GM21423 (cell line): ENCODE measurements around the gene SPATA13.

Source experiments
- ATAC-seq: cut with Tn5 transposase; IDR thresholded peaks from one replicate; pipeline ENCODE4 v1.9.1; 2021; ENCODE audit warnings: mild to moderate bottlenecking, moderate library complexity; ENCODE audit not compliant: unreplicated experiment

The SPATA13 gene

GRCh38 chr13:24274452-24275021, 114.0 kb downstream of the SPATA13 start:
- ATAC-seq, result peak; percentile 55

- no peak for ATAC-seq
Observed at GRCh38 chr13:24275041-24275440, 114.5 kb downstream of the SPATA13 start.

DNA sequence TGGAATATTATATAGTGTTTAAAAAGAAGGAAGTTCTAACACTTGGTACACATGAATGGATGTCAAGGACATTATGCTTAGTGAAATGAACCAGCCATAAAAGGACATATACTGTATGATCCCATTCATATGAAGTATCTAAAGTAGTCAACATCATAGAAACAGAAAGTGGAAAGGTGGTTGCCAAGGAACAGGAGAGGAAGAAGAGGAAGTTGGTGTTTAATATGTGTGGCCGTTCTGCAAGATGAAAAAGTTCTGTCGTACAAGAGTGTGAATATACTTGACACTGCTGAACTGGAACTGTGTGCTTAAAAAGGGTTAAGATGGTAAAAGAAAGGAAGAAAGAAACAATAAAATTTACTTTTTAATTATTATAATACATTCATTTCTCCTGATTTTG, 115.8 kb downstream of the SPATA13 start:
- ATAC-seq, result no peak

GRCh38 chr13:24276861-24277260, 116.3 kb downstream of the SPATA13 start:
- no peak for ATAC-seq

DNA sequence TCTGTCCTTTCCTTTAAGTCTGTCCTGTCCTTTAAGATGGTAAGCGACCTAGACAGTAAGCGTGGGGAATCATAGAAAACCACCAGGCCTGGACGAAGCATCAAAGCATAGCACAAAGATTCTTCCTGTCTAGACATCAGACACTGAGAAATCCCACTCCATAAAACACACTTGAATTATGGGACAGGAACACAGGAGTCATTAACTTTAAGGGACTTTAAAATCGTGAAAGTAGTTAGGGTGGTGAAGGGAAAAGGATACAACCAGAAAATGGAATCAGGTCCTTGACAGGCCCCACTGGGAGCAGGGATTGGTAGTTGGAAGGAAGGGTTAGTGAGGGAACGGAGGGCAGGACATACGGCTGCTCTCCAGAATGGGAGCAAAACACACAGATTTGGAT, 117.2 kb downstream of the SPATA13 start:
- no peak for ATAC-seq

DNA sequence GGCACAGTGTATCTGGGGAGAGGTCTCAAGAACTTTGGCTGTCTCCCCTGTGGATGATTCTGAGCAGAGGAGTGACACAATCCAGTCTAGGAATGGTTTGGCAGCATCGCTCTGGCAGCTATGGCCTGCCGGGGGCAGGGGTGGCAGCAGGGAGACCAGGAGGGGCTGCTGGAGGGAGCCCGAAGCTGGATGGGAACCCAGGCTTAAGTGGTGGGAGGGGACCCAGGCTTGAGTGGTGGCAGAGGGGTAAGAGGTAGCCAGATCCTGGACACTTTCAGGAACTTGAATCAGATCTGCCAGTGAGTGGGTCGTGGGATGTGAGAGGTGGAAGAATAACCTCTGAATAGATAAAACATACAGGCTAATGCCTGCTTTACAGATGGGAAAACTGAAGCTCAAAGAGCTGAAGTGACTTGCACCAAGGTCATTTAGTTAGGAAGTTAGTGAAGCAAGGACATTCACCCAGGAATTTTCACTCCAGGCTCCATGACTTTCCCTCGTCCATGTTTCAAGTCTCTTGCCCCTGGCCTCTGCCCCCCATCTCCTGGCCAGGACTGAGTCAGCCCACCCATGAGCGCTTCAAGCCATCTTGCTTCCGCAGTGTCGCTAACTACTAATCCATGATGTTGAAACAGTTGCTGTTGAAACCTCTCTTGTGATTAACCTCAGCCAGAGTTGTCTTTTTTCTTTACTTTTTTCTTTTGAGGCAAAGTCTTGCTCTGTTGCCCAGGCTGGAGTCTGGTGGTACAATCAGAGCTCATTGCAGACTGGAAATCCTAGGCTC, 119.0 kb downstream of the SPATA13 start:
- no peak for ATAC-seq

GRCh38 chr13:24280720-24281119, 120.2 kb downstream of the SPATA13 start:
- no peak for ATAC-seq

GRCh38 chr13:24281188-24282008, 120.9 kb downstream of the SPATA13 start:
- ATAC-seq, result no peak

DNA sequence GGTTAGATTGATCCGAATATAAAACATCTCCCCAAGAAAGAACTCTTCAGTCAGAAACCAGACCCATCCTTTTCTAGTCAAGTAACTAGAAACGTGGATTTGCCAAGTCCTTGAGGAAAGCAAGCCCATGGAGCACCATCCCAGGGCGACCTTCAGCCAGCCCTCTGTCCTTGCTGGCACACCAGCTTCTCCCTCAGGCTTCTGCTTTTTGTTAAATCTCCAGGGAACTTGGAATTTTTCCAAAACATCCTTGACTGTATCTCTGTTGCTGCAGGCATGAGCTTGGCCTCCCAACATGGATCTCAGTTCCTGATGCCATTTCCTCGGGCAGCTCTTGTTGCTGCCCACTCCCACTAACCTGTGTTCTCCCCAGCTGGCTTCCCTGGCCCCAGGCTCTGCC, 121.7 kb downstream of the SPATA13 start:
- no peak for ATAC-seq

GRCh38 chr13:24284889-24285565, 124.5 kb downstream of the SPATA13 start:
- ATAC-seq, result no peak

- ATAC-seq, result no peak
Observed at GRCh38 chr13:24286624-24287023, 126.1 kb downstream of the SPATA13 start.

GRCh38 chr13:24287748-24288287, 127.3 kb downstream of the SPATA13 start:
- ATAC-seq, result no peak

DNA sequence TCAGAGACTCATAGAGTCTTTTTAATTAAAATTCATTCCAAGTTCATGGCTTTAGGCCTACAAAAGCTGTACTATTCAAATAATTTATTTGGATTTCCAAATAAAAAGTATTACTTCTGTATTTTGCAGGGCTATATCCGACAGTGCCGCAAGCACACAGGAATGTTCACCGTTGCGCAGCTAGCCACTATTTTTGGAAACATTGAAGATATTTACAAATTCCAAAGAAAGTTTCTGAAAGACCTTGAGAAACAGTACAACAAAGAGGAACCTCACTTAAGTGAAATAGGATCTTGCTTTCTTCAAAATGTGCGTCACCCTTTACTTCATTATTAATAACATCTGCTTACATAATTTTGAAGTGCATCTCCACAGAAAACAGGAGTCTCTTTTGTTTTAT, 128.3 kb downstream of the SPATA13 start:
- no peak for ATAC-seq

- no peak for ATAC-seq
Observed at GRCh38 chr13:24290280-24290932, 129.9 kb downstream of the SPATA13 start.

- ATAC-seq, result no peak
Observed at GRCh38 chr13:24292481-24292880, 132.0 kb downstream of the SPATA13 start.

- no peak for ATAC-seq
Observed at GRCh38 chr13:24293746-24294145, 133.2 kb downstream of the SPATA13 start.

GRCh38 chr13:24299488-24300114, 139.1 kb downstream of the SPATA13 start:
- no peak for ATAC-seq

DNA sequence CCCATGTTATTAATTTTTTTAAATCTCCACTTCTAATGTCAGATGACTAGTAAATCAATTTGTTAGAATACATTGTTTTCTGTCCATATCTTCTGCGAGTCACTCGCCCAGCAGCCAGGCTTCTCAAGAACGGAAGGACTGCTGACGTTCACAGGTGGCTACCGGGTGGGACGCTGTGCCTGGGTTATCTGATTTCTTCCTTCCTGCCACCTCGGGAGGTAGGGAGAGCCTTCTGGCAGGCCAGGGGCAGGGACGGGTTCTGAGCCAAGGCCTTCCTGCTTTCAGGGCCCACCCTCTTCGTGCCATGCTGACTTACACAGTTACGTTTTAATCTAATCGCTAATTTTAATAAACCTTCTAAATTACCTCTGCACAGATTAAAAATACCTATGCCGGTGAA, 140.9 kb downstream of the SPATA13 start:
- no peak for ATAC-seq

- ATAC-seq, result no peak
Observed at GRCh38 chr13:24301911-24302310, 141.4 kb downstream of the SPATA13 start.

DNA sequence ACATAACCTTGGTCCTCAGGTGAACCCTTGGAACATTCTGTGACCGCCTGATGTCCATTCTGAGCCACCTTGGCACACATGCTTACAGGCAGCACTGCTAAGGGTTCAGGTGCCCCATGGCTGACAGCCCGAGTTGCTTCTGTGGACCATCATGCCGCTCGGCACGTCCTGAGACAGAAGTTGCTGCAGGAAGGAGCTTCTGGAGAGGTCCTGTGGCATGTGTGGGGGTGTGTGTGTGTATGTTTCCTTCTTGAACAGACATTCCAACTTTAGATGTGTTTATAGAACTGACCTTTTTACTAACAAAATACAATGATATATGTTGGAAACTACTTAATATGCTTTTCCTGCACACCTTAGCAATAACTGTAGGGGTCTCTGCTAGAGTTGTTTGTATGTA, 144.1 kb downstream of the SPATA13 start:
- ATAC-seq, result no peak
